ENCODE results near the gene STS.

DNA sequence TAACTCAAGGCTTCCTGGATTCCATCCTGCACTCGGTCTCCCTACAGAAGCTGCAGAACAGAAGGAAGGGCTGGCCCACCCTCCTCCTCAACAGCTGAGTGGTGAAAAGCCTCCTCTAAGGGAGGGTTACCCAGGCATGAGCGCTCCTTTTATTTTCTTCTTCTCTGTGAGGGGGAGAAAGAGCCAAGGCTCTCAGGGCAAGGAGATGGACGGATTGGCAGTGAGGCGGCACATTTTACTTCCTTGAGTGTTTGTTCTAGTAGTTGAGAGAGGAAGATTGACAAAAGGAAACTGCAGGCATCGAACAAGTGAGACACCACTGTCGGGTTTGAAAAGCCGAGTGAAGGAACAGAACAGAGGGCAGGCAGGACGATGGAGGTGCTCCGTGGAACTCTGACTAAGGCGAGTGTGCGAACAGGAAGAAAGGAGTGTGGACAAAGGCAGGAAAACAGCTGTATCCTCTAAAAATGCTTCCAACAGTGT, 38.4 kb upstream of the STS start:
- TF ChIP-seq CTCF (IDR thresholded peaks at IDR 0.05; ENCODE audit: insufficient read depth, low read depth, low read length) (no peak), EZH2 (IDR thresholded peaks at IDR 0.05; ENCODE audit: insufficient read depth, low read length) (no peak)

Measured in astrocyte (in vitro differentiated cells and primary cell).